Activated T-cell treated with anti-CD3 and anti-CD28 coated beads, Interleukin-2, amount 50 U/mL, for 24 hours (primary cell): ENCODE results near the gene UGT1A7.
"Not testable (repeated sequence)": the region's sequence is repeated elsewhere in the genome, so short reads cannot be mapped to it uniquely, and the experiment has no call there.

Source experiments
- DNase-seq: peaks from one replicate; pipeline ENCODE4 v3.0.0-alpha.2; 2020
- H3K27ac Mint-ChIP-seq: 2 replicates; pipeline ENCODE4 v1.8.0; 2020; ENCODE audit warnings: mild to moderate bottlenecking, mixed read lengths
- H3K27me3 Mint-ChIP-seq: 2 replicates; pipeline ENCODE4 v1.8.0; 2020; ENCODE audit warnings: mixed read lengths
- H3K36me3 Mint-ChIP-seq: 2 replicates; pipeline ENCODE4 v1.8.0; 2020; ENCODE audit warnings: low read depth, mixed read lengths
- H3K4me1 Mint-ChIP-seq: 2 replicates; pipeline ENCODE4 v1.8.0; 2020; ENCODE audit warnings: low read depth, mixed read lengths
- H3K4me3 Mint-ChIP-seq: 2 replicates; pipeline ENCODE4 v1.8.0; 2020; ENCODE audit warnings: mild to moderate bottlenecking, moderate library complexity, mixed read lengths
- H3K9me3 Mint-ChIP-seq: 2 replicates; pipeline ENCODE4 v1.8.0; 2020; ENCODE audit warnings: mixed read lengths

UGT1A7 gene

GRCh38 chr2:233712611-233713261 lies 31.0 kb downstream of the UGT1A7 start, which contains the start of gene UGT1A5:
TSS of gene UGT1A5 (plus strand) at chr2:233712907. CDS start at chr2:233712992, 85 bp downstream.
- H3K4me3 Mint-ChIP-seq = no peak within 1 kb of the TSS
- no peaks in the 10 kb centered on the region for H3K9me3 Mint-ChIP-seq
- peaks cover 46% of the 10 kb centered on the region for H3K27me3 Mint-ChIP-seq
- no peak for DNase-seq
- peaks cover 2% of the 10 kb centered on the region for H3K4me1 Mint-ChIP-seq
- no peak within 1 kb of the TSS for H3K27ac Mint-ChIP-seq
- H3K36me3 Mint-ChIP-seq = no peaks in the 10 kb centered on the region

DNA sequence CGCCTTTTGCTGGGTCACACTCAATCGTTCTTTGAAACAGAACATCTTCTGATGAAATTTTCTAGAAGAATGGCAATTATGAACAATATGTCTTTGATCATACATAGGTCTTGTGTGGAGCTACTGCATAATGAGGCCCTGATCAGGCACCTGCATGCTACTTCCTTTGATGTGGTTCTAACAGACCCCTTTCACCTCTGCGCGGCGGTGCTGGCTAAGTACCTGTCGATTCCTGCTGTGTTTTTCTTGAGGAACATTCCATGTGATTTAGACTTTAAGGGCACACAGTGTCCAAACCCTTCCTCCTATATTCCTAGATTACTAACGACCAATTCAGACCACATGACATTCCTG lies 31.5 kb downstream of the UGT1A7 start:
- no peak overlapping the region for H3K4me3 Mint-ChIP-seq
- H3K4me1 Mint-ChIP-seq = peaks cover 2% of the 10 kb centered on the region
- peaks cover 48% of the 10 kb centered on the region for H3K27me3 Mint-ChIP-seq
- H3K9me3 Mint-ChIP-seq = no peaks in the 10 kb centered on the region
- no peaks in the 10 kb centered on the region for H3K36me3 Mint-ChIP-seq
- DNase-seq = no peak
- H3K27ac Mint-ChIP-seq = no peak overlapping the region

GRCh38 chr2:233714121-233714520 lies 32.4 kb downstream of the UGT1A7 start:
- H3K27ac Mint-ChIP-seq = no peak overlapping the region
- no peaks in the 10 kb centered on the region for H3K36me3 Mint-ChIP-seq
- no peak for DNase-seq
- peaks cover 49% of the 10 kb centered on the region for H3K27me3 Mint-ChIP-seq
- peaks cover 2% of the 10 kb centered on the region for H3K4me1 Mint-ChIP-seq
- H3K4me3 Mint-ChIP-seq = no peak overlapping the region
- H3K9me3 Mint-ChIP-seq = no peaks in the 10 kb centered on the region

DNA sequence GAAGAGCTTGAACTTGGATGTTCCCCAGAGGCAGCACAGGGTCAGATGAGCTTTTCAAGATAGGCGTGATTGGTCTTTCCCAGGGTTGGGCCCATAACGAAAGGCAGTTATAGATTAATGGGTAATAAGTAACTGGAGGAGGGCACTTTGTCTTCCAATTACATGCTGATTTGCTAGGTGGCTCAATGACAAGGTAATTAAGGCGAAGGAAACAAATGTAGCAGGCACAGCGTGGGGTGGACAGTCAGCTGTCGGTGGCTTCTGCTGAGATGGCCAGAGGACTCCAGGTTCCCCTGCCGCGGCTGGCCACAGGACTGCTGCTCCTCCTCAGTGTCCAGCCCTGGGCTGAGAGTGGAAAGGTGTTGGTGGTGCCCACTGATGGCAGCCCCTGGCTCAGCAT lies 36.9 kb downstream of the UGT1A7 start, which contains the start of gene UGT1A4:
Gene UGT1A4, plus strand, starts transcription at position 185 of the 400 bp plus-strand sequence. Its CDS starts 85 bp downstream, at position 270.
- H3K4me1 Mint-ChIP-seq = peaks cover 2% of the 10 kb centered on the region
- H3K27me3 Mint-ChIP-seq = peaks cover 44% of the 10 kb centered on the region
- H3K36me3 Mint-ChIP-seq = no peaks in the 10 kb centered on the region
- no peak within 1 kb of the TSS for H3K4me3 Mint-ChIP-seq
- H3K27ac Mint-ChIP-seq = no peak within 1 kb of the TSS
- no peaks in the 10 kb centered on the region for H3K9me3 Mint-ChIP-seq
- DNase-seq = no peak

DNA sequence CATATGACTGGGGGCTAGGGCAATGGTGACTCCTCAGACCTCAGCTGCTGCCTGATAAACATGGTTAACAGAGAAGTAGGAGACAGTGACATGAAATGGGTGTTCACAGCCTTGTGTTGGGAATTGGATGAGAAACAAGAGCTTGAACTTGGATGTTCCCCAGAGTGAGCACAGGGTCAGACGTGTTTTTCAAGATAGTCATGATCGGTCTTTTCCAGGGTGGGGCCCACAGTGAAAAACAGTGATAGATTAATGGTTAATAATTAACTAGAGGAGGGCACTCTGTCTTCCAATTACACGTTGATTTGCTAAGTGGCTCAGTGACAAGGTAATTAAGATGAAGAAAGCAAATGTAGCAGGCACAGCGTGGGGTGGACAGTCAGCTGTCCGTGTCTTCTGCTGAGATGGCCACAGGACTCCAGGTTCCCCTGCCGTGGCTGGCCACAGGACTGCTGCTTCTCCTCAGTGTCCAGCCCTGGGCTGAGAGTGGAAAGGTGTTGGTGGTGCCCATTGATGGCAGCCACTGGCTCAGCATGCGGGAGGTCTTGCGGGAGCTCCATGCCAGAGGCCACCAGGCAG lies 47.1 kb downstream of the UGT1A7 start, which contains the start of gene UGT1A3:
Gene UGT1A3, plus strand, starts transcription at position 320 of the 579 bp plus-strand sequence. Its CDS starts 85 bp downstream, at position 405.
- Mint-ChIP-seq H3K4me1 (no peaks in the 10 kb centered on the region), H3K36me3 (no peaks in the 10 kb centered on the region), H3K4me3 (no peak within 1 kb of the TSS), H3K27me3 (peaks cover 17% of the 10 kb centered on the region), H3K27ac (no peak within 1 kb of the TSS), H3K9me3 (no peaks in the 10 kb centered on the region)
- DNase-seq = no peak

GRCh38 chr2:233736868-233737653 lies 55.4 kb downstream of the UGT1A7 start:
- H3K36me3 Mint-ChIP-seq, H3K27ac Mint-ChIP-seq, DNase-seq, H3K4me3 Mint-ChIP-seq, H3K9me3 Mint-ChIP-seq, H3K4me1 Mint-ChIP-seq: not testable (repeated sequence)
- peaks cover 39% of the 10 kb centered on the region for H3K27me3 Mint-ChIP-seq

DNA sequence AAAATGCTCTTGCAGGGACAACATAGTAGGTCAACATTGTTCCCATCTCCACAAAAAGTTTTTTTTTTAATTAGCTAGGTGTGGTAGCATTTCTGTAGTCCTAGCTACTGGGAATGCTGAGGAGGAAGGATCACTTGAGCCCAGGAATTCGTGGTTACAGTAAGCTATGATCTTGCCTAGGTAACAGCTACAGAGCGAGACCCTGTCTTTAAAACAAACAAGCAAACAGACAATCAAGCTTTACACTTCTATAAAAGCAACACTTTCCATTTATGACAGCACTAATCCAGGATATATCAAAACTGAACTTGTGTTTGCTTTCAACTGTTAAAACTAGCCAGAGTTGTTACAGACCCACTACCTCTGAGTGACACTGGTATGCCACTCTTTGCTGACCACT lies 59.2 kb downstream of the UGT1A7 start:
- no peaks in the 10 kb centered on the region for H3K36me3 Mint-ChIP-seq
- no peak overlapping the region for H3K27ac Mint-ChIP-seq
- peaks cover 35% of the 10 kb centered on the region for H3K27me3 Mint-ChIP-seq
- no peaks in the 10 kb centered on the region for H3K4me1 Mint-ChIP-seq
- no peak overlapping the region for H3K4me3 Mint-ChIP-seq
- DNase-seq = no peak
- no peaks in the 10 kb centered on the region for H3K9me3 Mint-ChIP-seq

- no peak overlapping the region for H3K4me3 Mint-ChIP-seq
- no peak overlapping the region for H3K27ac Mint-ChIP-seq
- H3K9me3 Mint-ChIP-seq = no peaks in the 10 kb centered on the region
- H3K36me3 Mint-ChIP-seq = no peaks in the 10 kb centered on the region
- DNase-seq = no peak
- H3K27me3 Mint-ChIP-seq = peaks cover 34% of the 10 kb centered on the region
- no peaks in the 10 kb centered on the region for H3K4me1 Mint-ChIP-seq
Observed at GRCh38 chr2:233743464-233744259, 62.0 kb downstream of the UGT1A7 start.

DNA sequence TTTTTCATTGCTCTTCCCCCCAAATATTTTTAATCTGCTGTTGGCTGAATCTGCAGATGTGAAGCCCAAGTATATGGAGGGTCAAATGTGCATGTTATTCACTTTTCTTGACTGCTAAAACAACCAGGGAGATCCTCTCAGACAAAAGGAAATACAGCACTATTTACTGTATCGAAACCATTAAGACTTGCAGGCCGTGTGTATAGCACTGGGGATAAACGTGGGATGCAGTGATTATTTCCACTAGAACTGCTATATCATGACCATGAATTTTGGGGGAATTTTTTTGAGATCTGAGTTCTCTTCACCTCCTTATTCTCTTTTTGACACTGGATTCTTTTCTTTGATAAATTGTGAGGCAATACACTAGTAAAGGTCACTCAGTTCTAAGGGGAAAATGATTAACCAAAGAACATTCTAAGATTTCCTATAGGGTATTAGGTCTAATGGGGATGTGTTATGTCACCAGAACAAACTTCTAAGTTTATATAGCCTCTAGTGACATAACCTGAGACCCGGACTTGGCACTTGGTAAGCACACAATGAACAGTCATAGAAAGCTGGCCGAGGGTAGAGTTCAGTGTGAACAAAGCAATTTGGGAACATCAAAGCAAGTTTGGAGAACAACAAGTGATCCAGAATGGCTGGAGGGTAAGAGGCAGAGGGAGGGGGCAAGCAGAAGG lies 63.5 kb downstream of the UGT1A7 start:
- Mint-ChIP-seq H3K36me3 (no peaks in the 10 kb centered on the region), H3K9me3 (peaks cover 6% of the 10 kb centered on the region), H3K4me3 (no peak overlapping the region), H3K4me1 (no peaks in the 10 kb centered on the region), H3K27me3 (peaks cover 34% of the 10 kb centered on the region), H3K27ac (no peak overlapping the region)
- no peak for DNase-seq

- H3K36me3 Mint-ChIP-seq, DNase-seq, H3K4me1 Mint-ChIP-seq, H3K9me3 Mint-ChIP-seq, H3K4me3 Mint-ChIP-seq, H3K27ac Mint-ChIP-seq: not testable (repeated sequence)
- H3K27me3 Mint-ChIP-seq = peaks cover 33% of the 10 kb centered on the region
Observed at GRCh38 chr2:233745838-233746237, 64.1 kb downstream of the UGT1A7 start.

GRCh38 chr2:233746475-233747282 lies 65.0 kb downstream of the UGT1A7 start:
- DNase-seq = no peak
- H3K4me3 Mint-ChIP-seq = no peak overlapping the region
- no peak overlapping the region for H3K27ac Mint-ChIP-seq
- H3K36me3 Mint-ChIP-seq = no peaks in the 10 kb centered on the region
- H3K4me1 Mint-ChIP-seq = no peaks in the 10 kb centered on the region
- peaks cover 13% of the 10 kb centered on the region for H3K9me3 Mint-ChIP-seq
- H3K27me3 Mint-ChIP-seq = peaks cover 30% of the 10 kb centered on the region

DNA sequence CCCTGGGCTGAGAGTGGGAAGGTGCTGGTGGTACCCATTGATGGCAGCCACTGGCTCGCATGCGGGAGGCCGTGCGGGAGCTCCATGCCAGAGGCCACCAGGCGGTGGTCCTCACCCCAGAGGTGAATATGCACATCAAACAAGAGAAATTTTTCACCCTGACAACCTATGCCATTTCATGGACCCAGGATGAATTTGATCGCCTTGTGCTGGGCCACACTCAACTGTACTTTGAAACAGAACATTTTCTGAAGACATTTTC lies 65.5 kb downstream of the UGT1A7 start:
- Mint-ChIP-seq H3K4me1 (no peaks in the 10 kb centered on the region), H3K36me3 (no peaks in the 10 kb centered on the region), H3K27me3 (peaks cover 30% of the 10 kb centered on the region), H3K4me3 (no peak overlapping the region), H3K9me3 (peaks cover 13% of the 10 kb centered on the region), H3K27ac (no peak overlapping the region)
- no peak for DNase-seq

DNA sequence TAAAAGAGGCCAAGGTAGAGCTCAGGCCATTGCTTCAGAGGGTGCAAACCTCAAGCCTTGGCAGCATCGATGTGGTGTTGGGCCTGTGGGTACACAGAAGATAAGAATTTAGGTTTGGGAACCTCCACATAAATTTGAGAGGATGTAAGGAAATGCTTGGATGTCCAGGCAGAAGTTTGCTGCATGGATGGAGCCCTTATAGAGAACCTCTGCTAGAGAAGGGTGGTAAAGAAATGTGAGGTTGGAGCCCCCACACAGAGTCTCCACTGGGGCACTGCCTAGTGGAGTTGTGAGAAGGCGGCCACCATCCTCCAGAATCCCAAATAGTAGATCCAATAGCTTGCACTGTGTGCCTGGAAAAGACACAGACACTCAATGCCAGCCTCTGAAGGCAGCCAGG lies 69.0 kb downstream of the UGT1A7 start:
- not testable (repeated sequence) for H3K4me3 Mint-ChIP-seq
- peaks cover 13% of the 10 kb centered on the region for H3K9me3 Mint-ChIP-seq

More for the DNA sequence above, 69.0 kb downstream of the UGT1A7 start:
- not testable (repeated sequence) for H3K27ac Mint-ChIP-seq, DNase-seq, H3K36me3 Mint-ChIP-seq, H3K4me1 Mint-ChIP-seq
- H3K27me3 Mint-ChIP-seq = peaks cover 37% of the 10 kb centered on the region
